DMS114 treated with DMSO at 0.1 percent for 48 hours (cell line): ENCODE data around the gene ZP1.
"Not testable (repeated sequence)": the region's sequence is repeated elsewhere in the genome, so short reads cannot be mapped to it uniquely, and the experiment has no call there.

ENCODE experiments used
- DNase-seq: peaks from one replicate; lab custom pipeline; 2025; ENCODE audit not compliant: unreplicated experiment; lab: John Stamatoyannopoulos, UW

ZP1 gene, protein sequence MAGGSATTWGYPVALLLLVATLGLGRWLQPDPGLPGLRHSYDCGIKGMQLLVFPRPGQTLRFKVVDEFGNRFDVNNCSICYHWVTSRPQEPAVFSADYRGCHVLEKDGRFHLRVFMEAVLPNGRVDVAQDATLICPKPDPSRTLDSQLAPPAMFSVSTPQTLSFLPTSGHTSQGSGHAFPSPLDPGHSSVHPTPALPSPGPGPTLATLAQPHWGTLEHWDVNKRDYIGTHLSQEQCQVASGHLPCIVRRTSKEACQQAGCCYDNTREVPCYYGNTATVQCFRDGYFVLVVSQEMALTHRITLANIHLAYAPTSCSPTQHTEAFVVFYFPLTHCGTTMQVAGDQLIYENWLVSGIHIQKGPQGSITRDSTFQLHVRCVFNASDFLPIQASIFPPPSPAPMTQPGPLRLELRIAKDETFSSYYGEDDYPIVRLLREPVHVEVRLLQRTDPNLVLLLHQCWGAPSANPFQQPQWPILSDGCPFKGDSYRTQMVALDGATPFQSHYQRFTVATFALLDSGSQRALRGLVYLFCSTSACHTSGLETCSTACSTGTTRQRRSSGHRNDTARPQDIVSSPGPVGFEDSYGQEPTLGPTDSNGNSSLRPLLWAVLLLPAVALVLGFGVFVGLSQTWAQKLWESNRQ

DNA sequence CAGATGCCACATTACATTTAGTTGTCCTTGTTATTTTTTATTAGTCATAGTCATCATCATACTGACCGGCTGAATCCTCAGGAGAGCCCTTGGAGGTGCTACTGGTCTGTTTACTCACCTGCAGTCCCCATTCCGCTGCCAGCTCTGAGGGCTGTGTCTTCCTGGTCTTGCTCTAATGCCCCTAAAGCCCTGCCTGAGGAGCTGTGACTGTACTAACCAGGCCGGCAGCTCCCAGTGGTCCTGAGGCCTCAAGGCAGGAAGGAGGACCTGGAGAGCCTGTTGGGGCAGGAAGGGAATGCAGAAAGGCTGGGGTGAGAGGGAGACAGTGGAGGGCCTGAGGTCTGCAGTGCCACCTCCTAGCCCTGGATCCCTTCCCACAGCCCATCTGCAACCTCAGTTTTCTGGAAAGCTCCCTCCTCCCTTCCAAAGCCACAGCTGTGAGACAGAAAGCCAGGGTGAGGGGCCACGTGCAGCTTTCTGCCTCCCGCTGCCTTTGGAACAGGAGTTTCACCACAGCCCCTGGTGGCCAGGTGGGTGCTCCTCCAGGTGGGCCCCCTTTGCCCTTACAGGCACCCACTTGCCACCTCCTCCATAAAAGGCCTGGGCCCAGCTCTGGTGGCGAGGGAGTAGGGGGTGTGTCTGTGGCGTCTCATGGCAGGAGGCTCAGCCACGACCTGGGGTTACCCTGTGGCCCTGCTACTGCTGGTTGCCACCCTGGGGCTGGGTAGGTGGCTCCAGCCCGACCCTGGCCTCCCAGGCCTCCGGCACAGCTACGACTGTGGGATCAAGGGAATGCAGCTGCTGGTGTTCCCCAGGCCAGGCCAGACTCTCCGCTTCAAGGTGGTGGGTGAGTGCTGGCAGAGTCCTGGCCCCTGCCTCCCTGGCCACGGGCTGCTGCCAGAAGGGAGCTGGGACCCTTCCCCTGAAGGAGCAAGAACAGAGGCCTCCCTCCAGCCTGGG, at the start of gene ZP1:
Gene ZP1 (plus strand): TSS at position 632 of the 960 bp plus-strand sequence. CDS start 20 bp downstream, at position 652.
- DNase-seq = no peak

DNA sequence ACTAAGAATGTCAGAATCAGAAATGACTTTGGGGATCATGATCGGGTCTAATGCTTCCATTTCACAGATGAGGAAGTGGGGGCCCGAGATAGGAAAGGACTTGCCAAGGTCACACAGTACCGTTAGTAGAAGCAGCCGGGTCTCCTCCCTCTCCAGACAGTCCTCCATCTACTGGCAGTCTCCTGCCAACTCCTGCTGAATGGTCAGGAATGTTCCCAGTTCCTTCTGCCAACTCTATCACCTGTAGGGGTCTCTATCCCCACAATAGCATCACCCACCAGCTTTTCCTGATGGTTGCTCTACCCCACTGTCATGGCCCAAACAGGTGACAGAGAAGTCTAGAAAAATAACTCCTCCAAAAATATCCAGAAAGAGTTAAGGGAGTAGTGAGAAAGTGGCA, 49.3 kb upstream of the ZP1 start:
- no peak for DNase-seq

DNA sequence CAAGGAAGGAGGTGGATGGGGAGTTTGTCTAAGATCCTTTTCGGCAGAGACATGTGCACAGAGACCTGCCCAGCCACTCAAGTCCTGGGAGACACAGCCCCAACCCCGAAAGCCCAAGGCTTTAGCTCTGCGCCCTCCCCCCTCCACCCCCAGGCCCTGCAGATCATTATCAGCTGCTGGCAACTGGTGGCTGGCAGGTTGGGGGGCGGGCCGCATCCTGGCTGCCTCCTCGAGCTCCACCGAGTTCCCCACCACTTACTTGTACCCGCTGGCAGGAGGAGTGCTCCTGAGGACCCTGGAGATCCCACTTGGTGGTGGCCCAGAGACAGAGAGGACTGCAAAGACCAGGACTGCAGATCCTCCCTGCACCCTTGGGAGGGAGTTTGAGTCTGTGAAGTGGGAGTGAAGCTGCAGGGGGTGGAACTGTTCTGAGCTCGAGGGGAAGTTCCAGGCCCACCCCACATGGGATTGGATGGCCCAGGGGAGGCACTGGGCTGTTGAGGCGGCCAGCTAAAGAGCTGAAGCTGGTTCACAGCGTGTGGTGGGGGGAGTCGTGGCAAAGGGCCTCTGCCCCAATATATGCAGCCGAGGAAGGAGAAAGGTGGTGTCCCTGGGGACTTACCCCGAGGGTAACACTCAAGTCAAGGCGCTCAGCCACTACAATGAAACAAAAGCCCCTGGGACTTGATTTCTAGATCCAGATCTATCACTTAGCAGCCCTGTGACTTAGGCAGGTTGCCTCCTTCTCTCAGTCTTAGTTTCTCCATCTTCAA, 45.3 kb upstream of the ZP1 start:
- no peak for DNase-seq

DNA sequence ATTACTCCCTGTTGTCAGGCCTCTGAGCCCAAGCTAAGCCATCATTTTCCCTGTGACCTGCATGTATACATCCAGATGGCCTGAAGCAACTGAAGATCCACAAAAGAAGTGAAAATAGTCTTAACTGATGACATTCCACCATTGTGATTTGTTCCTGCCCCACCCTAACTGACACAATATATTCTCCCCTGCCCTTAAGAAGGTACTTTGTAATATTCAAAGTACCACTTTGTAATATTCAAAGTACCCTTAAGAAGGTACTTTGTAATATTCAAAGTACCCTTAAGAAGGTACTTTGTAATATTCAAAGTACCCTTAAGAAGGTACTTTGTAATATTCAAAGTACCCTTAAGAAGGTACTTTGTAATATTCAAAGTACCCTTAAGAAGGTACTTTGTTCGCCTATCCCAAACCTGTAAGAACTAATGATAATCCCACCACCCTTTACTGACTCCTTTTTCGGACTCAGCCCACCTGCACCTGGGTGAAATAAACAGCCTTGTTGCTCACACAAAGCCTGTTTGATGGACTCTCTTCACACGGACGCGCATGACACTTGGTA, 43.5 kb upstream of the ZP1 start:
- not testable (repeated sequence) for DNase-seq

DNA sequence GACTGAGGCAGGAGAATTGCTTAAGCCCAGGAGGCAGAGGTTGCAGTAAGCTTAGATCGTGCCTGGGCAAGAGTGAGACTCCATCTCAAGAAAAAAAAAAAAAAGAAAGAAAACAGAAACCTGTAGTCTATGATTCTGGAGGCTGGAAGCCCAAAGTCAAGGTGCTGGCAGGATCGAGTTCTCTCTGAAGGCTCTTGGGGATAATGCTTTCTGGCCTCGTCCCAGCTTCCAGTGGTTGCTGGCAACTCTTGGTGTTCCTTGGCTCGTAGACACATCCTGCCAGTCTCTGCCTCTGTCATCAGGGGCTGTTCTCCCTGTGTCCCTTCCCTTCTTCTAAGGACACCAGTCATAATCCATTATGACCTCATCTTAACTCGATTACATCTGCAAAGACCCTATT, 42.2 kb upstream of the ZP1 start:
- no peak for DNase-seq

DNA sequence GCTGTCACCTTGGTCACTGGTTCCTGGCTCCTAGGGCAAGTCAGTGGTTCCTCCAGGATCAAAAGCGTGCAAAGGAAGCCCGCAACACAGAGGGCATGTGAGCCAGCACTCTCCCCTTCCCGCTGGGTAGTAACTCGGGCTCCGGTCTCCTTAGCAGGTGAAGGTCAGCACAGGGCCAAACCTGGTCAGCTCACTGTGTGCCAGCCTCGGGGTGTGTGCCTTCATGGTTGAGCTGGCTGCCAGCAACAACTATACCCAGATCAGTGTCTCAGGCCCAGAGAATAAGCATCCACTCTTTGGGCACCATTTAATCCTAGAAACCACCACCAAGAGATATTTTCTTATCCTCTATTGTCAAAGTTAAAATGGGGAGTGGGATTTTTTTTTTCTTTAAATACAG, 41.6 kb upstream of the ZP1 start:
- no peak for DNase-seq

DNA sequence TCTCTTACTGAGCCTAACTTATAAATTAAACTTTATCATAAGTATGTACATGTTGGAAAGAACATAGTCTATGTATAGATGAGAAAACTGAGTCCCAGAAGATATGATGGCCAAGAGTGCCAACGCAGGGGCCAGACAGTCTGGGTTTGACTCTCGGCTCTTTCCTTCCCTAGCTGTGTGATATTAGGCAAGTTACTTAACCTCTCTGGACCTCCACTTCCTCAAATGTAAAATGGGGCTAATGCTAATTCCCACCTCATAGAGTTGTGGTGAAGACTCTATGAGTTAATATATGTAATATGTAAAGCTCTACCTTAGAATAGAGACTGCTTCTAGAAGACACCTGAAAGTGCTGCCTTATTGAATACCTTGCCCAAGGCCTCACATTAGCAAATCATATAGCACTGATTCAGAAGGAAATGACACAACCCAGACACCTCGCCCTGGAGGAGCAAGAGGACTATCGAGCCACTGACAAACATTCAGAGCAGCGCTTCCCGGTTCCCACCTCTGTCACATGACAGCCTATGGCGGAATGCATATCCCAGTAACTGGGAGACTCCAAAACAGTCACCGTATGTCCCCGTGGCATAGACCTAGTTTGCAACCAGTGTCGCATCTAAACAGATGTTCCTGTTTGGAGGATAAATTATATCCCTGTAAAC, 36.7 kb upstream of the ZP1 start:
- DNase-seq = no peak

DNA sequence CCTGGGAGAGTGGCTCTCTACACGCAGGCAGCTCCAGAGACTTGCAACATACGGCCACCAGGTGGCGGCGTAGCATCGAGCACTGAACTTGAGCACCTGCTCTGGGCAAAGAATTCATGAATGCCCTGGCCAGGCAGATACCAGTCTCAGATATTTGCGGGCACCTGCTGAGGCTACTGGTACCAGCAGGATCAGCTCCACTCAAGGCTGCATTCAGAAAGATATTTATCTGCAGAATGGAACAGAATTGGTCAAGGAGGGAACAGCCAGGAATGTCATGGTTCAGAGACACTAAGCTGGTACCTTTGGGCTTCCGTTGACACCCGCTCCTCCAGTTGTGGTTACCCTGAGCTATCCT, 36.2 kb upstream of the ZP1 start:
- peak; percentile 66 for DNase-seq

DNA sequence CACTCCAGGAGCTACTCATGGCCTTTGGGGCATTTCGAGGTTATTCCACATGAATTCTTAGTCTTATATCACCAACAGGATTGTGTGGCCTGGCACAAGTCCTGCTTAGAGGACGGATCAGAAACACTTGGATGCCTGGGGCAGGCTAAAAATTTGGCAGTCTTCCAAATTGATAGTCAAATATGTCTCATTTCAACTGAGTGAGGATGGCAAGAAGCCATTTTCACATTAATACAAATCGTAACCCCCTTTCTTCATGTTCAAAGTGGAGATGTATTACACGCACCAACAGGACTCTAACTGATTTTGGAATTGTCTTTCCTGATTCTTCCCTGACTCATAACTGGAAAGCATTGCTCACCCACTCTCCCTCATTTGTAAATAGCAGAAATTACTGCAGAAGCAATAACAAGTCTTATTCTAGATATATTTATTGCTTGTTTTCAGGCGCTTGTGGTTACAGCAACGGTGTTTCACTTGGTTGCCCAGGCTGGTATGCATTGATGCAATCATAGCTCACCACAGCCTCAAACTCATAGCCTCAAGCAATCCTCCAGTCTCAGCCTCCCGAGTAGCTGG, 35.8 kb upstream of the ZP1 start:
- DNase-seq = no peak

DNA sequence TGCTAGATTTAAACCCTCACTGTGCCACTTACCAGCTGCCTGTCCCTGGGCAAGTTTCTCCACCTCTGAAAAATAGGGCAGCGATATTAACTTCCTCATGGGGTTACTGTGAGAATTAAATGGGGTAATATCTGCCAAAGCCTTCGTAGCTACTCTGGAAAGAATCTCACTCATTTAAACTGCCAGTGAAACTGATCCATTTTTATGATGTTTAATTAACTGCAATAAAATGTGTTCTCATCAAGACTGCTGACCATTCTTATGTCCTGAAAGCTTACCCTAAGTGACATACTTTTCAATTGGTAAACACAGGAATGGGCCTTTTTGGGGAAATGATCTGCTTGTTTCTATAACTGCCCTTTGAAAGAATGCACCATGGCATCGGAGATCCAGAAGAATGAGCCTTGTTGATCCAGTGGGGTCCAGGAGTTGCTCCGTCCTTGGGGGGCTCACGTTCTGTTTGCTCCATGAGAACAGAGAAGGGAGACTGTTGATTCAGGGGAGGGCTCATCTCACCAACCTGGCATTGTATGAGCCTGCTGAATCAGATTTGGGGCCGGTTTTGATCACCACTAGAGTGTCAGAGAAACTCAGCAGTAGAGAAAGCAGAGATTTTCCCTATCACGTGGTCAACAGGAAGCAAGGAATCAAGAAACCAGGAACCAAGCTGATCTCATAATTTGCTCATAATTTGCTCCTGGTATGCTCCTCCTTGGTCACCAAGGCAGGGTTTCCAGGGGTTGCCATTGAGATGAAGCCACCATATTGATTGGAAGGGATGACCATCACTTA, 32.4 kb upstream of the ZP1 start:
- no peak for DNase-seq

DNA sequence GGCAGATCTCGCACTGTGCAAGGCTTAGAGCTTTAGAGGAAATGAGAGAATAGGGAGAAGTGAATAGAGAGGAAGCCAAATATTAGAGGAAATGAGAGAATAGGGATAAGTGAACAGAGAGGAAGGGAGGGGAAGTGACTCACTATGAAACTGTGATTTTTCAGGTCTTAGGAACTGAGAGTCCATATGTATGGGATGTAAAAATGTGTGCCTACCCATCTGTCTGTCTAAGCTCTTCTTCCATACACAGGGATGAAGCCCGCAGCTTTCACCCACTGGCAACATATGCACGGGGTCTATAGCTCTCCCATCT, 31.9 kb upstream of the ZP1 start:
- no peak for DNase-seq

DNA sequence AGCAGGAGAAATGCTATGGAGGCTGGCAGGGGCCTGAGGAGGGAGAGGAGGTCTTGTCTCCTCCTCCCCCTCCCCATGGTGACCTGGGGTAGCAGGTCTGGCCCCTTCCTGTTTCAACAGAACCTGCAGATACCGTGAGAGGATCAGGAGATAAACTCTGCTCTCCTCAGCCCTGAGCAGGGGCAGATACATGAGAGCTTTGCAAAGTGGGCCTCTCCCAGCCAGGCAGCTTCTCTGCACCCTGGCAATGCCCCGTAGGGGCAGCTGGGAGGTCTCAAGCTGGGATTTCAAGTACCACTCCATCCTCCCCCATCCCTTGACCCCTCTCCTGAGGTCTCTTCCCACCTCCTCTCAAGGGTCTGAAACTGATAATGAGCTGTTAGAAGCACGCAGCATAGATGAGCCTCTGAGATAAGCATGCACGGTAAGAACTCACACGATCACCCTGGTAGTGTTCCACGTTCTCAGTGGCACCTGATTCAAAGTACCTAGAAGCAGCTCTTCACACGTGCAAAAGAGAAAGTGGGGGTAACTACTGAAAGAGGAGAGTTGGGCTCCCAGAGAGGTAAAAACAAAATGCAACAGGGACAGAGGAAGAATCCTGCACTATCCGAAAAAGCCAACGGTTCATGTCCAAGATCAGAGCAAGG, 30.4 kb upstream of the ZP1 start:
- no peak for DNase-seq

DNA sequence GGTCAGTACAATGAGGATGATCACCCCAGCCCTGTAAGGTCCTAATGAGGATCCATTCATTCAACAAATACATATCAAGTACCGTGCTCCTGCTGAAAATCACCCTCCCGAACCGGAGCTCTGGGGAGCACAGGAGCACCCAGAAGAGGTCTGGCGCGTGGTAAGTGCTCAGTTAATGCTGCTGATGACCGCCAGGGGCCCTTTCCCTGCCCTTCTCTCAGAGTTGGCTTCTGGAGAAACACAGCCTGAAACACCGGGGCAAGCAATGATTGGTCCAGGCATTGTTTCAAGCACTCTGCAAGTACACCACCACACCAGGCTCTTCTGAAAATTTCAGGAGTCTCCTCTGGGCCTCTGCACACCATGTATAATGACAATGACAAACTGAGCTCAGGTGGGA, 29.2 kb upstream of the ZP1 start:
- no peak for DNase-seq

DNA sequence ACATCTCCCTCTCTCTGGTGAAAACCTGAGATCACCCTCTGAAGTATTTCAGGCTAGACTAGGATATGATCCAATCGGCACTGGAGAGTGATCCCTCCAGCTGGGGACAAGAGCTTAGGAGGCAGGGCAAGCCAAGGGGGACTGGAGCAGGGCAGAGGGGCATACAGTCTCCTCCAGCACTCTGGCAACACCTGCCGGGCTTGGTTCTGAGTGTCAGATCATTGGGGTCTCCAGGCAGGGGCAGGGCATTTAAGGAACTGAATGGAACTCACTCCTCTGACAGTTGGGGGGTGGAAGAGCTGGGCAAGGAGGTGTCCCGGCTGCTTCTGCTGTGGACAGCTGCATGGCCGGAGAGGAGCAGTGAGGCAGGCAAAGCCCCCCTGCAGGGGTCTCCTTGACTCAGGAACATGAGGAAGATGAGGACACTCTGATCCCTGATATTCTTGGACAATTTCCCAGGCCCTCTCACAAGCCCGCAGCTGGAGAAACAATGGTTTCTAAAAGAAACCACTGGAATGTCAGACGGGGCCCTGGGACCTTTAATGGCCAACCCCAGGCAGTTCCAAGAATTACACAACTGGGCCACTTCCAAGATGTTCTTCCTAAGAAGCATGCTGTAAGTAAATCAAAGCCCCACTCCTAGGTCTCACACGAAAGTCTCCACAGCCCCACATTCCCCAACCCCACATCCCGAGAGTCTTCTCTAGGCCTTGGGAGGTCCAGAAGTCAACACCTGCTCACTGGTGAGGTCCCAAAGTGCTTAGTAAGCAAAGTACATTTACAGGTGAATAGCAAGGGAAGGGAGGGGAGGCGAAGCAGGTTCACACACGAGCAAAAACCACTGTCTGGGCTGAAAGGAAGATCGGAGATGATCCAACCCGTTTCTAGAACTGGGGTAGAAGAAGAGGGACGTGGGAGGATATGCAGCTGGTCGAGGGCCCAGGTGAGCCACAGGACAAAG, 26.6 kb upstream of the ZP1 start:
- no peak for DNase-seq

DNA sequence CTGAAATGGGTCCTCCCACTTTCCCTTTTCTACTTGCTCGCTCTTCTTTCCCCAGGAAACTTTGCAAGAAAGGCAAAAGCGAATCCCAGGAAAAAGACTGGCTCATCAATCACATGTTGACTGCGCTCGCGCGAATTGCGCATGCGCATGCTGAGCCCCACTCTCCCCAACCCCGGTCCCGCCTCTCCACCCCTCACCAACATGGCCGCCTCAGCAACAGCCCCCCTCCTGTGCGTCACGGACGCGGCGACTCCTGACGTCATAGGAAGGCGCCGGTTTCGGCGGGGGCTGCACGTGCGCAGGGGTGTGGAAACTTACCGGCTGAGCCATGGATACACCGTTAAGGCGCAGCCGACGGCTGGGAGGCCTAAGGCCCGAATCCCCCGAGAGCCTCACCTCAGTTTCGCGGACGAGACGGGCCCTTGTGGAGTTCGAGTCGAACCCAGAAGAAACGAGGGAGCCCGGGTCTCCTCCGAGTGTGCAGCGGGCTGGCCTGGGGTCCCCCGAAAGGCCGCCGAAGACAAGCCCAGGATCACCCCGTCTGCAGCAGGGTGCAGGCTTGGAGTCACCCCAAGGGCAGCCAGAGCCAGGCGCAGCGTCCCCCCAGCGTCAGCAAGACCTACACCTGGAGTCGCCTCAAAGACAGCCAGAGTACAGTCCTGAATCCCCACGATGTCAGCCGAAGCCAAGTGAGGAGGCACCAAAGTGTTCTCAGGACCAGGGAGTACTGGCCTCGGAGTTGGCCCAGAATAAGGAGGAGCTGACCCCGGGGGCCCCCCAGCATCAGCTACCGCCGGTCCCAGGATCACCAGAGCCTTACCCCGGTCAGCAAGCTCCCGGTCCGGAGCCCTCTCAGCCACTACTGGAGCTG, 25.3 kb upstream of the ZP1 start, which contains the start of gene CCDC86:
Gene CCDC86 (plus strand): TSS at position 317 of the 871 bp plus-strand sequence. CDS start 12 bp downstream, at position 329.
- peak; percentile 84 for DNase-seq
